Thyroid gland (tissue), 4 donors: Measurements from ENCODE around the gene DGKZ. TPM values are rescaled to one million over a fixed set of nuclear protein-coding genes. Genes with fewer than 3 reads are reported as not detected.

Experiments
- DNase-seq, 2 donors: peaks; one replicate each; pipeline ENCODE4 v3.0.0-alpha.2; 2019
- H3K27ac ChIP-seq, 3 donors: fragments of 200-600 bp; sonication (generic); 1 replicate in 2 of 3; 2 replicates in 1 of 3; pipeline ENCODE4 v1.5.1; 2016 to 2019; ENCODE audit warnings: mild to moderate bottlenecking in 1 of 3, moderate library complexity in 1 of 3
- H3K27me3 ChIP-seq: fragments of 200-600 bp; sonication (generic); one replicate; pipeline ENCODE4 v1.5.1; 2019
- H3K36me3 ChIP-seq, 2 donors: fragments of 200-600 bp; sonication (generic); one replicate each; pipeline ENCODE4 v1.5.1; 2016 to 2019
- H3K4me1 ChIP-seq, 2 donors: fragments of 200-600 bp; sonication (generic); one replicate each; pipeline ENCODE4 v1.5.1; 2017 to 2019
- H3K4me3 ChIP-seq, 3 donors: fragments of 200-600 bp; sonication (generic); replicated peaks in 1 of 3; 1 replicate in 2 of 3; 2 replicates in 1 of 3; pipeline ENCODE4 v1.5.1; 2016; ENCODE audit warnings: mild to moderate bottlenecking in 1 of 3
- H3K9me3 ChIP-seq: fragments of 200-600 bp; sonication (generic); one replicate; pipeline ENCODE4 v1.5.1; 2017
- POLR2A ChIP-seq, 2 donors: fragments of 450-650 bp; IDR thresholded peaks; one replicate each; pipeline ENCODE4 v1.6.1; 2017; ENCODE audit warnings: antibody characterized with exemption in 2 of 2, mild to moderate bottlenecking in 2 of 2, moderate library complexity in 1 of 2
- WGBS, 2 donors: methylation state at CpG; one replicate each; pipeline ENCODE4 v1.1.5; 2017; 5-methylcytosine and 5-hydroxymethylcytosine counted together
- intact Hi-C: fragments of 100-400 bp; cut with DNase I; formaldehyde crosslinking; loops from one replicate; pipeline ENCODE4 v1.15.1; 2023
- total RNA-seq, 4 donors: library from RNA; depleted of rRNA; stranded (reverse); fragments of >200 nt; gene quantifications; one replicate each; pipeline ENCODE4 v1.2.3, GENCODE V29; 2016
- TF ChIP-seq, protein P1 (sequence below), 6 experiments: fragments of 200-600 bp in 3 of 6; fragments of 450-650 bp in 3 of 6; sonication (generic) in 3 of 6; IDR thresholded peaks; one replicate each; pipeline ENCODE4 v1.5.1; 2016 to 2019; ENCODE audit warnings: antibody characterized with exemption in 6 of 6, mild to moderate bottlenecking in 2 of 6, inconsistent platforms in 1 of 6, moderate library complexity in 1 of 6

The DGKZ gene
- total RNA-seq, 4 donors from 2014 or later = 29.7 to 53.5 (median 41.8) TPM

DNA sequence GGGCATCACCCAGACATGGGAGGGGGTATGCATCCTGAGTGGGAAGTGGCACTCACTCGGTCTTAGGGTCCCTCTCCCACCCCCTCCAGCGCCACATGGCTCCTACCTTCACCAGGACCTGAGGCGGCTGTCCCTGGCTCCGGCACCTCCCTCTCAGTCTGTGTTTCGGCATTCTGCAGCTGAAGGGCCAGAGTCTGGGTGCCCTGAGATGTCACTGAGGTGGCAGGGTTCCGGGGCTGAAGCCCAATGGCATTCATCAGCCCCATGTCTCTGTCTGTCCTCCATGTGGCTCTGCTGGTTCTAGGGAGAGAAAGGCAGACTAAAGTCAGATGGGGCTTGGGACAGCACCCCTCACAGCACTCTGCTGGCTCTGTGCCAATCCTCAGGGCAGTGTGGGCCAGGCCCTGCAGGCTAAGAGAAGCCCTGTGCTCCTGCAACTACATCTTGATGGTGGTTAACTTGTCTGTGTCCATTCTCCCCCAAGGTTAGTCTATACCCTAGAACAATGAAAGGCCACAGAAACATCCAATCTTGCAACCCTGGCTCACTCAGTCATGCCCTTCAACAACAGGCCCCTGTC, 61.2 kb downstream of the DGKZ start:
- no peak overlapping the region for H3K27ac ChIP-seq
- 98 to 100% methylated on average over 4 to 6 of the region's 6 CpGs for WGBS, 2 donors
- H3K4me1 ChIP-seq = no peaks in the 10 kb centered on the region
- no peaks in the 10 kb centered on the region for H3K9me3 ChIP-seq
- intact Hi-C loops = no loop called here
- peaks cover 29% of the 10 kb centered on the region in 2 donors for H3K36me3 ChIP-seq
- TF ChIP-seq POLR2A (IDR thresholded peaks at IDR 0.05) = no peak
- TF ChIP-seq, protein P1, sequence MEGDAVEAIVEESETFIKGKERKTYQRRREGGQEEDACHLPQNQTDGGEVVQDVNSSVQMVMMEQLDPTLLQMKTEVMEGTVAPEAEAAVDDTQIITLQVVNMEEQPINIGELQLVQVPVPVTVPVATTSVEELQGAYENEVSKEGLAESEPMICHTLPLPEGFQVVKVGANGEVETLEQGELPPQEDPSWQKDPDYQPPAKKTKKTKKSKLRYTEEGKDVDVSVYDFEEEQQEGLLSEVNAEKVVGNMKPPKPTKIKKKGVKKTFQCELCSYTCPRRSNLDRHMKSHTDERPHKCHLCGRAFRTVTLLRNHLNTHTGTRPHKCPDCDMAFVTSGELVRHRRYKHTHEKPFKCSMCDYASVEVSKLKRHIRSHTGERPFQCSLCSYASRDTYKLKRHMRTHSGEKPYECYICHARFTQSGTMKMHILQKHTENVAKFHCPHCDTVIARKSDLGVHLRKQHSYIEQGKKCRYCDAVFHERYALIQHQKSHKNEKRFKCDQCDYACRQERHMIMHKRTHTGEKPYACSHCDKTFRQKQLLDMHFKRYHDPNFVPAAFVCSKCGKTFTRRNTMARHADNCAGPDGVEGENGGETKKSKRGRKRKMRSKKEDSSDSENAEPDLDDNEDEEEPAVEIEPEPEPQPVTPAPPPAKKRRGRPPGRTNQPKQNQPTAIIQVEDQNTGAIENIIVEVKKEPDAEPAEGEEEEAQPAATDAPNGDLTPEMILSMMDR (IDR thresholded peaks at IDR 0.05) = no peak
- no peak overlapping the region for H3K4me3 ChIP-seq
- no peak for DNase-seq
- H3K27me3 ChIP-seq = no peaks in the 10 kb centered on the region

DNA sequence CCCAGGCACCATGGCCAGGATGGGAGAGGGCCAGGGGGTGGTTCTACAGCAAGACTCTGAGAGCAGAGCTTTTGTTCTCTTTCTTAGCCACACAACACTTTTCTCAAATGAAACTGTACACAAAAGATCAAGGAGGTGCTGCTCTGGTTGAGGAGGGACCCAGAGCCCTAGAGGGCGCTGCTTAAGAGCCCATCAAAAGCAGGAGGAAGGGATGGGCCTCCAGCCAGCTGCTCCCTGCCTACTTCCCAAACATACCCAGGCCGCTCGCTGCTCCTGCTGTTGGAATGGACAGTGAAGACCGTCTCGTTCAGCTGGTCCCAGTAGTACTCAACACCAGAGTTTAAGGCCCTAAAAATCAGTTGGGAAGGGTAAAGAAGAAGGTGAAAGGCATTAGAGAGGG, 62.8 kb downstream of the DGKZ start:
- TF ChIP-seq, protein P1 (IDR thresholded peaks at IDR 0.05) = no peak
- TF ChIP-seq POLR2A (IDR thresholded peaks at IDR 0.05) = no peak
- H3K27me3 ChIP-seq = no peaks in the 10 kb centered on the region

DNA sequence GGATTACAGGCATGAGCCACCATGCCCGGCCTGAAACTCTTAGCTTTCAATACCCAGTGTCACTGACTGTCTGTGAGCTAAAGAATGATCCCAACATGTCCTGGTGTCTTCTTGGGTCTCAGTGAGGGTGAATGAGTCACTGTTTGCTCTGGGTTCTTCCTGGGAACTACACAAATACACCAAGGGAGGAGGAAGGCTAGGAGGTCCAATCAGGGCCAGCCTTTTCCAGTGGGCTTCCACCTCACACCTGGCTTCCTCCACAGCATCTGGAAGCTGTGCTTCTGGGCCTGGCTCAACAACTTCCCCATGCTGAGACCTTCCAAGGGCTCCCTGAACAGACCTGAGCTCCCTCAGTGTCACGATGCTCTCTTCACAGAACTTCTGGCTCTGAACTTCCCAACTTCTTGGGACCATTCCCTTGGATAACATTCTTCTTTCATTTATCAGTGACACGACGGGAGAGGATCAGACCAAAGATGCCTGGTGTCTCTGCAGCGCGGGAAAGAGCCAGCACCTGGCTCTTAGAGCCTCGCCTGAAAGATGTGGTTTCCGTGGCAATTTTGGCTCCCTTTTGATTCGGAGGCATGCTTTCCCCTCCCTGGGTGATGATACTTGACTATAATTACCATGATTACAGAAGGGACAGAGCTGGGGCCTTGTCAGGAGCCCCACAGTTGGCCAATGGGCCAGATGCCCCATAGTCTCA, 66.7 kb downstream of the DGKZ start:
- Histone ChIP-seq H3K36me3 (peaks cover 21 to 38% of the 10 kb centered on the region in 2 donors), H3K27me3 (no peaks in the 10 kb centered on the region), H3K4me3 (no peak overlapping the region), H3K27ac (no peak overlapping the region), H3K4me1 (no peaks in the 10 kb centered on the region), H3K9me3 (no peaks in the 10 kb centered on the region)
- WGBS, 2 donors = 95 to 97% methylated on average over 9 of the region's 9 CpGs
- TF ChIP-seq, protein P1 (IDR thresholded peaks at IDR 0.05) = no peak
- no peak for DNase-seq
- intact Hi-C loops = no loop called here

More for the DNA sequence above, 62.8 kb downstream of the DGKZ start:
- no peak for DNase-seq
- Histone ChIP-seq H3K9me3 (no peaks in the 10 kb centered on the region), H3K36me3 (peaks cover 36 to 39% of the 10 kb centered on the region in 2 donors), H3K27ac (no peak overlapping the region), H3K4me1 (no peaks in the 10 kb centered on the region), H3K4me3 (no peak overlapping the region)
- WGBS, 2 donors = 68 to 76% methylated on average over 5 of the region's 5 CpGs
- intact Hi-C loops = no loop called here

DNA sequence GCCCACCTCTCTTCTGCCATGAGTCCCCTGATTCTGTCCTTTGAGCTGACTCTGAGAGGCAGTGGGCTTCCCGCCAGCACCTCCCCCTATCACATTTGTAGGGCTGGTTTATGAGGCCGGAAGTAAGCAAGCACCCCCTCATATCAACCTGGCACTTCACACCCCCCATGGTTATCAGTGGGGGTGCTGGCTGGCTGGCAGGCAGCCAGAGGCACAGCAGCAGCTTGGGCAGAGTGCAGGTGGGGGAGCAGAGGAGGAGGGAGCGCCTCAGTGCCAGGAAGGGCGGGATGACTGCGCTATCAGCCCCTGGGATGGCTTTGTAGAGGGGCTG, 67.2 kb downstream of the DGKZ start:
- WGBS, 2 donors = 92 to 98% methylated on average over 3 to 5 of the region's 5 CpGs
- peaks cover 21 to 38% of the 10 kb centered on the region in 2 donors for H3K36me3 ChIP-seq
- no peak for DNase-seq

DNA sequence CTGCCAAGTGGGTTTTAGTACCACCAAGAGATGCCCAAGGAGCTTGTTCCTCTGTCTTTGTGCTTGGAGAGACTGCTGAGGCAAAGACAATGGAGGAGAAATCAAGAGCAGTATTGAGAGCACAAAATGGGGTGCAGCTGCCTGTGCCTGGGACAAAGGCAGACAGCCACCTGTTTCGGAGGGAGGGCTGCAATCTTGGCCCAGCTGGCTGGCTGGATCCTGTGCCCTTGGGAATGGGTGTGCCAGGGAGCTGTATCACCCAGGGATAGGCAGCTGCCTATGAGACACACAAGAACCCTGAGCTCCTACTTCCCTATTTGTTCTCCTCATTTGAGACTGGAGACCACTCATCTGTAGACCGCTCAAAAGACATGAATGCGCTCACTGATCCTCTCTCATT, 67.6 kb downstream of the DGKZ start:
- Histone ChIP-seq H3K36me3 (peaks cover 18 to 35% of the 10 kb centered on the region in 2 donors), H3K27me3 (no peaks in the 10 kb centered on the region), H3K4me1 (no peaks in the 10 kb centered on the region), H3K4me3 (no peak overlapping the region), H3K9me3 (no peaks in the 10 kb centered on the region), H3K27ac (no peak overlapping the region)
- no peak for DNase-seq
- intact Hi-C loops = no loop called here
- TF ChIP-seq POLR2A (IDR thresholded peaks at IDR 0.05) = no peak
- TF ChIP-seq, protein P1 (IDR thresholded peaks at IDR 0.05) = no peak
- WGBS, 2 donors = 67% methylated on average over 3 of the region's 3 CpGs

More for the DNA sequence above, 67.2 kb downstream of the DGKZ start:
- Histone ChIP-seq H3K27ac (no peak overlapping the region), H3K4me1 (no peaks in the 10 kb centered on the region), H3K27me3 (no peaks in the 10 kb centered on the region), H3K4me3 (no peak overlapping the region), H3K9me3 (no peaks in the 10 kb centered on the region)
- intact Hi-C loops = no loop called here
- no peak for TF ChIP-seq POLR2A (IDR thresholded peaks at IDR 0.05)
- TF ChIP-seq, protein P1 (IDR thresholded peaks at IDR 0.05) = no peak
